ENCODE measurements around the gene TAS2R5.
"Not testable (repeated sequence)": the region's sequence is repeated elsewhere in the genome, so short reads cannot be mapped to it uniquely, and the experiment has no call there.

The TAS2R5 gene, protein sequence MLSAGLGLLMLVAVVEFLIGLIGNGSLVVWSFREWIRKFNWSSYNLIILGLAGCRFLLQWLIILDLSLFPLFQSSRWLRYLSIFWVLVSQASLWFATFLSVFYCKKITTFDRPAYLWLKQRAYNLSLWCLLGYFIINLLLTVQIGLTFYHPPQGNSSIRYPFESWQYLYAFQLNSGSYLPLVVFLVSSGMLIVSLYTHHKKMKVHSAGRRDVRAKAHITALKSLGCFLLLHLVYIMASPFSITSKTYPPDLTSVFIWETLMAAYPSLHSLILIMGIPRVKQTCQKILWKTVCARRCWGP

DNA sequence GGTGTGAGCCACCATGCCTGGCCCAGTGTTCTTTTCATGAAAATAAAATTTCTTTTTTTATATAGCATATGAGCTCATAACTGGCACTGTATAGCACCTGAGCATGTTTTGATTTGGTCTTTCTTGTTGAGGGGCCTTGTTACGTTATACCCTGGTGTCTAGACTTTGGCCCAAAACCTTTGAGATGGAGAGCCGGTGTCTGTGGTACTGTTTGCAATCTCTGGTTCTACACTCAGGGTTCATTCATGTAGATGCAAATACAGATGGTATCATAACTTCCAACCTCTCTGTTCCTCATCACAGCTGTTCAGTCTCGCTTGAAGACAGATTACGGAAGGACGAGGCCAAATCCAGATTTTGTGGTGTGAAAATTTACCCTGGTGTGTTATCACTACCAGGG is at the start of gene TAS2R5:
Gene TAS2R5 (plus strand): TSS at position 301 of the 400 bp plus-strand sequence. CDS start 145 bp downstream, outside the sequence.
- no peak for DNase-seq (ENCODE audit: low spot score)

DNA sequence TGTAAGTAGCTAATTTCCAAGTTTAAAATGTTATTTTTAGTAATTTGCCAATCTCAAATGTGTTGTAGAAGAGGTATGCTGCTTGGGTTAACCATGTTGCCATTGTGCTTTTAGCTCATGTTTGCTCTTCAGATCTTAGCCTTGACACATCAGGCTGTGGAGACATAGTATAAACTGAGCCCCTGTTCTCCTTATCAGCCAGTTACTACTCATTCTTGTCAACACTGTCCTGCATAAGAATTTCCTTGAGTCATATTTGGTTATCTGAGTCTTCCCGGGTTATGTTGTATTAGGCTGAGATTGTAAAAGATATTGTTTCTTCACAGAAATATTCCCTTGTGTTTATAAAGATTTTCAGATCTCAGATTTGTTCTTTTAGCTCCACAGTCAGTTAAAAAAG is 47.8 kb upstream of the TAS2R5 start:
- DNase-seq (ENCODE audit: low spot score): no peak

DNA sequence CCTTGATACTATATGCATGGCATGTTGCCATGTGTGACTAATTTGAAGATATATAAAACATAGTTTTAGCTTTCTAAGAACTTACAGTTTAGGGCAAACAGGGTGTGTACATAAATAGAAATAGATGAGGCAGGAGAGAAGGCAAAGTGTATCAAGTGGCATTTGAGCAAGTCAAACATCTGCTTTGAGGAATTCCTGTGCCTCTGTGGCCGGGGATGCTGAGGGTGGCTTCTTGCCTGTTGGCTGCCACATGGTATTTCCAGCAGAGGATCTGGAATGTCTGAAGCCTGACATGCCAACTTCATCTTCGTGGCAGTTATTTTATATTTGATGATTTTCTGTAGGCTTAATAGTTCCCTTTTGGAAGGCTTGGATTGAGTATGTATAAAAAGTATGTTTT is 45.9 kb upstream of the TAS2R5 start:
- DNase-seq (ENCODE audit: low spot score): no peak

DNA sequence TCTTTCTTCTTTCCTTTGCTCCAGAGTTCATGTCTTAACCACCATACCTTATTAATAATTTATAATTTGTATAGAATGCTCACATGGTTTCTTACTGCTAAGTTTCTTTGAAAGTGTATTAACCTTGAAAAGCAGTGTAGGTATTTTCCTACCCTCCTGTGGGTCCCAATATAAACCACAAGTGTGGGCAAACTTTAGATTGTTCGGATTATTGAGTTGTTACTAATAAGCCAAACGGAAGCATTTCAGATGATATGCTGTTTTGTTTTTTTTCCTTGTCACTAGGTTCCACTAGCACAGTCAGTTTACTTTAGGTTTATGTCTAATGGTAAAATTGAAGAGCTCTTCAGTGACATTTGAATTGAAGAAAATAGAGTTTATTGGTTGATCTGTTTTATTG is 41.6 kb upstream of the TAS2R5 start:
- DNase-seq (ENCODE audit: low spot score): no peak

DNA sequence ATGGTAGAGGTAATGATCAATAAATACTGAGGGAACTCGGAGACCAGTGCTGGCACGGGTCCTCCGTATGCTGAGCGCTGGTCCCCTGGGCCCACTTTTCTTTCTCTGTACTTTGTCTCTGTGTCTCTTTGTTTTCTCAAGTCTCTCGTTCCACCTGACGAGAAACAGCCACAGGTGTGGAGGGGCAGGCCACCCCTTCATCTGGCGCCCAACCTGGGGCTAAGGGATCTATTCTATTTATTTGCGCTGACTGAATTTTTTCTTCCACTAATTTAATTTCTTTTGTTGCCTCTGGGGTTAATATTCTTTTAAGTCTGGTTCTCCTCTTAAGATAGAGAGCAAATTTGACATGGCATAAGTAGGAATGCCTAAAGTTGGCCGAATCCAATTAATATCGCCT is 38.1 kb upstream of the TAS2R5 start:
- DNase-seq (ENCODE audit: low spot score): not testable (repeated sequence)

DNA sequence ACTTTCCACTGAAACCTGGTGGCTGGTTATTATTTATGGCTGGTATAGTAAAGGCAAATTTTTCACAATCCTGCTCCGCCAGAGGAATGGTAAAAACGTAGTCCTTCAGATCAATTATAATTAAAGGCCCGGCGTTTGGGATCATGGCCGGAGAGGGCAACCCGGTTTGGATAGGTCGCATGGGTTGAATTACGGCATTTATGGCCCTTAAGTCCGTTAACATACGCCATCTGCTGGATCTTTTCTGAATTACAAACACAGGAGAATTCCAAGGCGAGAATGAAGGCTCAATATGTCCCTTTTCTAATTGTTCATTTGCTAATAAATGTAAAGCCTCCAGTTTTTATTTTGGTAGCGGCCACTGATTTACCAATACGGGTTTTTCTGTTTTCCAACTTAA is 37.4 kb upstream of the TAS2R5 start:
- no peak for DNase-seq (ENCODE audit: low spot score)

DNA sequence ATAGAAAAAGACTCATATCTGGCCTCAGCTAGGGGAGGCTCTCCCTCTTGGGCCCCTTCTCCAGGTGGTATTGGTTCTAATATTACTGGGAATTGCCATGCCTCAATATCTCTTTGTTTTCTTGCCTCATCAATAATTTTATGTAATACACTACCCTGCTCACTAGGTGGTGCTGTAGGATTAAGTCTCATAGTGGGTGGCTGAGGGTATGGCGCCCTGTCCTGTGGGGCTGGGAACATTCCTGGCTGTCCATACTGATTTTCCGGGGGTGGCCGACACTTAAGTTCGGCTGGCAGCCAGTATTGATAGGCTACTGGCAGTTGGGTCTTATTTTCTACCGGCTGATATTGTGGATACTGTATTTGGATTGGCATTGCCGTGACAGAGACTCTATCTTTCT is 35.1 kb upstream of the TAS2R5 start:
- peak; percentile 47 for DNase-seq (ENCODE audit: low spot score)

DNA sequence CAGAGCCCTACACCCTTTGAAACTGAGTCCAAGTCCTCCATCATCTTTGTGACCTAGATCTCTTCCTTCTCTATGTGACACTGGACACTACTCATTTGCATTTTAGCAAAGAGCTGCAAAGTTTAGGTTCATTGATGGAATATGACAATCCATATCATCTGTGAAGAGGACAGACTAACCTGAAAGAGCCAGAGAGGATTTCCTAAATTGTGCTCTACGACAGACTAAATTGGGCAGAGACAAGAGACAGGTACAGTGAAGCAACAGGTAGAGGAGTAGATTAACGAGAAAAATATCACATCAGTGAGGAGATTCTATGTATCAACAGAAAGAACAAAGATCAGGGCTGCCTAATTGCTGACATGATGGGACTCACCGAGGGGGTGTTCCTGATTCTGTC is 26.2 kb upstream of the TAS2R5 start, which contains the start of gene TAS2R3:
Gene TAS2R3 (plus strand): TSS at position 301 of the 400 bp plus-strand sequence. CDS start 62 bp downstream, at position 363.
- no peak for DNase-seq (ENCODE audit: low spot score)

DNA sequence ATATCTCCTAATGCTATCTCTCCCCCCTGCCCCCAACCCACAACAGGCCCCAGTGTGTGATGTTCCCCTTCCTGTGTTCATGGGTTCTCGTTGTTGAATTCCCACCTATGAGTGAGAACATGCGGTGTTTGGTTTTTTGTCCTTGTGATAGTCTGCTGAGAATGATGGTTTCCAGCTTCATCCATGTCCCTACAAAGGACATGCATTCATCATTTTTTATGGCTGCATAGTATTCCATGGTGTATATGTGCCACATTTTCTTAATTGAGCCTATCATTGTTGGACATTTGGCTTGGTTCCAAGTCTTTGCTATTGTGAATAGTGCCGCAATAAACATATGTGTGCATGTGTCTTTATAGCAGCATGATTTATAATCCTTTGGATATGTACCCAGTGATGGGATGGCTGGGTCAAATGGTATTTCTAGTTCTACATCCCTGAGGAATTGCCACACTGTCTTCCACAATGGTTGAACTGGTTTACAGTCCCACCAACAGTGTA is 19.9 kb upstream of the TAS2R5 start:
- DNase-seq (ENCODE audit: low spot score): not testable (repeated sequence)

DNA sequence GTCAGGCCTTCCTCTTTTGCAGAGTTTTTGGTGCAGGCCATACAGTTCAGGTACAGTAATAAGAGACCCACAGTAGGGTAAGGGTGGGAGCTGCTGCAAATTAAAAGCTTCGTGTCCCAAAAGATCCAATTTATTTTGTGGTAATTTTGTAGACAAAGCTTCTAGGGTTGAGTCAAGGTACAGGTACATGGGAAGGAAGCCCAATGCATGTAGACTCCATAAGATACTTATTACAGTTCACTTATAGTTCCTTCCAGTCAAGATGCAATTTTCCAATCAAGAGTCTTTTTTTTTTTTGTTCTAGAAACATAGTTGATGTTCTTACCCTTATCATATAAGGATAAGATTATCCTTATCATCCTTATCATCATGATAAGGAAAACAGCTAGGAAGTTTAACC is 13.6 kb upstream of the TAS2R5 start, which contains the start of gene TAS2R4:
Gene TAS2R4 (plus strand): TSS at position 301 of the 400 bp plus-strand sequence. CDS start 1,815 bp downstream, outside the sequence.
- DNase-seq (ENCODE audit: low spot score): no peak

DNA sequence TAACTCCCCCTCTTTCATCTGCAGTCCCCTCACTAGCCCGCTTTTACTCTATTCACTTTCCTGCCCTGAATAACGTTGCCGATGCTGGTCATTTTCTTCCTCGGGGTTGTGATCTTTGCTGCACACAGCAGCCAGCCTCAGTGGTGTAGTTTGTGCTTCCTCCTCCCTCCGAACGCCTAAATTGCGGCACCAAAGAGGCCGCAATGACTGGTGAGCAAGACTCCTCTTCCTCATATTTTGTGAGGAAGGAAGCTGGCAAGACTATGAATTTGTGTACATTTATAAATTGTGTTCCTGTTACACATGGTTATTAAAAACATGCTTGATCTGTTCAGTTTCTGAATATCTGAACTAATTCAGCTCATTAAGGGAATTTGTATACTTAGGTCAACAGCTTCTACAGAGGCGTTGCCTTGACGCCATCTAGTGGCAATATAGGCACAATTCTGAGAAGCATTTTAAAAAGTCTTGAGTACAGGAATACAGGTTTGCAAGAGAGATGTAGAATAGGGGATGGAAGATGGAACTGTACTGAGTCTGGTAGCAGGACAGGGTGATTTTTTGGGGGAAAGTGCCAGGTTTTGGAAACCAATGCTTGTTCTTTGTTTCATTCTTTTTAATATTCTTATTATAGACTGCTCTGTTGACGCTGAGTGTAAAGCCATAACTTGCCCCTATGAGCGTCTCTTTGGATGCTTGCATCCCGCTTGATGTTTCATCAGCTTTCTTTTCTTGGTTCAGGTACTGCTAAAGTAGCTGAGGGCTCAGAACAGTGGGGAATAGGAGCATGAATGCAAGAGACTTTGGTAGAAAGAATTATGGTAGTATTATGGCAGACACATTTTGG is 4.1 kb upstream of the TAS2R5 start:
- DNase-seq (ENCODE audit: low spot score): peak; percentile 52

DNA sequence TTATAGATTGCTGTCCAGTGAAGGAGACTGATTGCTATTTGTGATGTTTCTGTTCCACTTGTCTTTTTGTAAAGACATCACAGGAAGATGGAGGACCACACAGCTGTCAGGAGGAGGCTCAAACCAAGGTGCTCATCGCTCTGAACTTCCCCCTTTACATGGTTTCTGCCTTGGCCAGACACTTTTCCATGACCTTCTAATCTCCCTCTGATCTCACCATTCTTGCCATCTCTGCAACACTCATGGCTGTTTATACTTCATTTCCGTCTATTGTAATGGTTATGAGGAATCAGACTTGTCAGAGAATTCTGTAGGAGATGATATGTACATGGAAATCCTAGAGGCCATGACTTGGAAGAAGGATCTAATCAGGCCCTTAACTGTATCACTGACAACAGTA is 1.7 kb upstream of the TAS2R5 start:
- no peak for DNase-seq (ENCODE audit: low spot score)

DNA sequence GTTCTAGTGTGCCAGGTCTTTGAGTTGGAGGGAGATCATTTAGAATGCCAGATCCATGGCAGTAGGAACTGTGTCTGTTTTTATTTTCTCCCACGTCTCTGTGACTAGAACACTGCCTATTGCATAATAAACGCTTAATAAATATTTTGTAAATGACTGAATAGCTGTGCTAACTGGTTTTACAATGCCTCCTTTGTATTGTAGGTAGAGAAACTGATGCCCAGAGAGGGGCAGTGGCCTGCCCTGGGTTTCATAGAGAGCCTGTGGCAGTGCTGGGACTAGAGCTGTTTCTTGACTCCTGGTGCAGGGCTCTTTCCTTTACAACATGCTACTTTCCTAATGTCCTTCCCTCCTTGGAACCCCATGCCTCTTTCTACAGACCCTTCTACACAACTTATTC is 2.5 kb downstream of the TAS2R5 start:
- no peak for DNase-seq (ENCODE audit: low spot score)

DNA sequence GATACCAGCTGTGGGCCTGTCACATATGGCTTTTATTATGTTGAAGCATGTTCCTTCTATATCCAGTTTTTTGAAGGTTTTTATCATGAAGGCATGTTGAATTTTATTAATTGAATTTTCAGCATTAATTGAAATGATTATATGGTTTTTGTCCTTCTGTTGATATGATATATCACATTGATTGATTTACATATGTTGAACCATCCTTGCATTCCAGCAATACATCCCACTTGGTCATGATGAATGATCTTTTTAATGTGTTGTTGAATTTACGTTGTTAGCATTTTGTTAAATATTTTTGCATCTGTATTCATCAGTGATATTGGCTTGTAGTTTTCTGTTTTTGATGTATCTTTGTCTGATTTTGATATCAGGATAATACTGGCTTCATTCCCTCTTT is 30.1 kb downstream of the TAS2R5 start:
- DNase-seq (ENCODE audit: low spot score): no peak

DNA sequence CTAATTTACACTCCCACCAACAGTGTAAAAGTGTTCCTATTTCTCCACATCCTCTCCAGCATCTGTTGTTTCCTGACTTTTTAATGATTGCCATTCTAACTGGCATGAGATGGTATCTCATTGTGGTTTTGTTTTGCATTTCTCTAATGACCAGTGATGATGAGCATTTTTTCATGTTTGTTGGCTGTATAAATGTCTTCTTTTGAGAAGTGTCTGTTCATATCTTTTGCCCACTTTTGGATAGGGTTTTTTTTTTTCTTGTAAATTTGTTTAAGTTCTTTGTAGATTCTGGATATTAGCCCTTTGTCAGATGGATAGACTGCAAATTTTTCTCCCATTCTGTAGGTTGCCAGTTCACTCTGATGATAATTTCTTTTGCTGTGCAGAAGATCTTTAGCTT is 32.4 kb downstream of the TAS2R5 start:
- DNase-seq (ENCODE audit: low spot score): not testable (repeated sequence)

DNA sequence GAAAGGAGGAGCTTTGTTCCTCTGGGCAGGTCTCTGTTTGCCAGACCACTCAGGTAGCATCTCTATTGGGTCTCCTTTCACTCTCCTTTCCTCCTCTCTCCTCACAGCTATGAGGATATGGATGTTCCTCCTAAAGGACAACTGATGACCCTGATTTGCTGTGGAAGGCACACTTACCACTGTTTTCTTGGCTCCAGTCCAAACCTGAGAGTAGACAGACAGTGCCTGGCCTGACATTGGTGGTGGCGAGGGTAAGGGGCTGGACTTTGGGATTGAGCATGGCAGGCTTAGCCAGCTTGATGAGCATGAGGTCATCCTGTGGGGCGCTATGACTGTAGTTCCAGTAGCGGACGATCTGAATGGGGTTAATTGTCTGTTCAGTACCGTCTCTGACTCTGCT is 47.7 kb downstream of the TAS2R5 start:
- DNase-seq (ENCODE audit: low spot score): no peak

DNA sequence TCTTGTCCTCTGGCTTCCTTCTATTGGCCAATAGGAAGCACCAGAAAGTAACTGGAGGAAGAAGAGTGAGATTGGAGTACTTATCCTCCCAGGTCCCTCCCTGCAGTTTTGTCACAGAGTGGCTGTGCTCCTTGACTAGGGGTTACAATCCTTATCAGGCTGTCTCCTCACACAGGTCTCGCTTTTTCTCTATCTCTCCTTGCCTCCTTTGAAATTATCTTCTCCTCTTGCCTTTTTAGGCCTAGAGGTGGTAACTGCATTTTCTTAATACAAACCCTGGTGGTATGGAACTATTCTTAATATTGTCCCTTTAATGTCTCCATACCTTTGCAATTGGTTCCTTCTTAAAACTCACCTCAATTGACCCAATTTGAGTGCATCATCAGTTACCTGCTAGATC is 48.6 kb downstream of the TAS2R5 start:
- DNase-seq (ENCODE audit: low spot score): no peak

DNA sequence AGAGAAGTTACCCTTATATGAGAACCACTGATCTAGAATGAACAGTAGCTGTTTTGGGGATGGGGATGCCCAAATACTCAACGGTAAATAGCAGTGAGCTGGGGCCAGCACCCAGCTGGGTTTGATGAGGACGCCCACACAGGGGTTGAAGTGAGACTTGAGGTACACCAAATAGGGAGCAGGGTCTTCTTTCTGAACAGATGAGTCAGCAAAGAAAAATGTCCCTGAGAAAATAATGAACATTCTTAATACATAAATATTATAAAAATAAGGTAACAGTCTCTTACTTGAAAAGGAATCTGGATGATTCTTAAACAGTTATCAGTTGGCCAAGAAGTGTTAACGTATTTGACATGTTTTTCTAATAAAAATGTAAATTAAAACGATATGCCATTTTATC is 49.2 kb downstream of the TAS2R5 start:
- no peak for DNase-seq (ENCODE audit: low spot score)

DNA sequence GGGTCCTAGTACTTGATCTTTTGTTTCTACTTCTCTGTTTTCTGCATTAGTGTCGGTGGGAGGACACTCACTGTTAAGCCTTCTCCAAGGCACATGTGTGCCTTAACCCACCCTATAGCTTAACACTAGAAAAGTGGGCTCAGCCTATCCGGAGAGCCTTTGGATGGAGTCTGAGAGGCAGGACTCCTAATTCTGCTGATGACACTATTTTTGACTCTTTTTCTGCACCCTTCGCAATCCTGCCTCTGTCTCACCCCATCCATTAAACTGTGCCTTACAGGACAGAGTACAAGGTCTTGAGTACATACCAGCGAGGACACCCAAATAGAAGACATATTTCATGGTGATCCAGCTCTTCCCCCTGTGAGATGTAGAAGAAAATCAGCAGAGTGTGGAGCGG is 50.7 kb downstream of the TAS2R5 start:
- DNase-seq (ENCODE audit: low spot score): no peak
